Endothelial cell of umbilical vein (primary cell): ENCODE data around the gene PFN3. TPM values are rescaled to one million over a fixed set of nuclear protein-coding genes. Genes with fewer than 3 reads are reported as not detected.

ENCODE experiments used
- BruUV-seq: library from RNA; stranded (reverse); fragments of 400-500 nt; replicated peaks from 2 replicates; lab custom pipeline; 2021; lab: Mats Ljungman, UMichigan
- CTCF ChIA-PET: fragments of 300-600, 350-600 bp; sonication (Branson Sonifier 250); formaldehyde crosslinking; loops from one replicate; lab custom pipeline; 2021; ENCODE audit warnings: antibody characterized with exemption, inconsistent platforms; lab: Charles Lee
- POLR2A ChIA-PET: fragments of 300-600, 350-600 bp; sonication (Branson Sonifier 250); formaldehyde crosslinking; loops from one replicate; lab custom pipeline; 2021; ENCODE audit warnings: antibody characterized with exemption, inconsistent platforms; lab: Charles Lee
- DNase-seq: peaks from one replicate; pipeline ENCODE4 v3.0.0-alpha.2; 2011; ENCODE audit warnings: low read depth, low spot score
- FAIRE-seq: peaks from 2 replicates; lab custom pipeline; 2011; peaks lifted over from hg19 to GRCh38; lab: Jason Lieb, UNC
- H2AFZ ChIP-seq: 2 replicates; pipeline ENCODE4 v1.6.0; 2012; ENCODE audit warnings: low read depth, low read length, control low read depth, inconsistent platforms
- H3K27ac ChIP-seq: 2 replicates; pipeline ENCODE4 v1.5.1; 2011; ENCODE audit warnings: low read depth, mild to moderate bottlenecking, control low read depth, low read length, moderate library complexity; ENCODE audit not compliant: insufficient read depth
- H3K27me3 ChIP-seq, 2 experiments: 2 replicates each; pipeline versions ENCODE4 v1.6.0 to v1.6.1; 2011; ENCODE audit warnings: low read length in 2 of 2, mixed read lengths in 1 of 2; ENCODE audit not compliant: control insufficient read depth in 2 of 2, insufficient read depth in 2 of 2
- H3K36me3 ChIP-seq, 2 experiments: 2 replicates in 1 of 2; 3 replicates in 1 of 2; pipeline ENCODE4 v1.5.1; 2011; ENCODE audit warnings: low read length in 2 of 2, mild to moderate bottlenecking in 1 of 2, moderate library complexity in 1 of 2; ENCODE audit not compliant: control insufficient read depth in 2 of 2, insufficient read depth in 2 of 2; ENCODE audit errors: extremely low read depth in 1 of 2
- H3K4me1 ChIP-seq: 3 replicates; pipeline ENCODE4 v1.5.1; 2011; ENCODE audit warnings: mild to moderate bottlenecking, low read length; ENCODE audit not compliant: control insufficient read depth, insufficient read depth; ENCODE audit errors: extremely low read depth
- H3K4me2 ChIP-seq: 2 replicates; pipeline ENCODE4 v1.6.1; 2011; ENCODE audit warnings: low read length, control low read depth, mixed read lengths; ENCODE audit not compliant: insufficient read depth
- H3K4me3 ChIP-seq, 3 experiments: fragments of 200-600 bp in 1 of 3; sonication (generic), shearing (Covaris generic) in 1 of 3; replicated peaks in 1 of 3; 2 replicates each; pipeline ENCODE4 v1.5.1; 2011 to 2016; ENCODE audit warnings: control low read depth in 3 of 3, low read length in 3 of 3, mild to moderate bottlenecking in 2 of 3, inconsistent platforms in 1 of 3, low read depth in 1 of 3, moderate library complexity in 1 of 3; ENCODE audit not compliant: insufficient read depth in 1 of 3
- H3K79me2 ChIP-seq: 2 replicates; pipeline ENCODE4 v1.6.0; 2012; ENCODE audit warnings: low read length, inconsistent platforms; ENCODE audit not compliant: control insufficient read depth, insufficient read depth
- H3K9ac ChIP-seq: replicated peaks from 2 replicates; pipeline ENCODE3; 2011; ENCODE audit warnings: low read length, control low read depth; ENCODE audit not compliant: insufficient read depth; ENCODE audit errors: extremely low read depth
- H3K9me1 ChIP-seq: replicated peaks from 3 replicates; pipeline ENCODE4 v1.6.0; 2011; ENCODE audit warnings: mild to moderate bottlenecking, low read length; ENCODE audit not compliant: control insufficient read depth, insufficient read depth; ENCODE audit errors: extremely low read depth
- H3K9me3 ChIP-seq: replicated peaks from 2 replicates; pipeline ENCODE4 v1.5.1; 2012; ENCODE audit warnings: low read length, inconsistent platforms; ENCODE audit not compliant: control insufficient read depth, insufficient read depth
- H4K20me1 ChIP-seq: replicated peaks from 2 replicates; pipeline ENCODE3; 2011; ENCODE audit warnings: mild to moderate bottlenecking, low read length; ENCODE audit not compliant: control insufficient read depth, insufficient read depth; ENCODE audit errors: extremely low read depth
- EZH2 ChIP-seq: IDR thresholded peaks from 2 replicates; pipeline ENCODE4 v1.6.1; 2012; ENCODE audit warnings: borderline replicate concordance, low read depth, mild to moderate bottlenecking, moderate library complexity, low read length, inconsistent platforms; ENCODE audit not compliant: severe bottlenecking
- FOS ChIP-seq: IDR thresholded peaks from 2 replicates; pipeline ENCODE4 v1.6.1; 2011; ENCODE audit warnings: mild to moderate bottlenecking, low read length, moderate library complexity, borderline replicate concordance; ENCODE audit not compliant: insufficient read depth
- GATA2 ChIP-seq: IDR thresholded peaks from 2 replicates; pipeline ENCODE4 v1.7.0; 2011; ENCODE audit warnings: low read depth, mild to moderate bottlenecking, moderate library complexity, mixed read lengths, low read length; ENCODE audit not compliant: insufficient read length, insufficient read depth
- JUN ChIP-seq: IDR thresholded peaks from 2 replicates; pipeline ENCODE4 v1.6.1; 2011; ENCODE audit warnings: borderline replicate concordance, low read depth; ENCODE audit not compliant: insufficient read length, insufficient read depth
- MYC ChIP-seq: IDR thresholded peaks from one replicate; pipeline ENCODE4 v1.6.1; 2011; ENCODE audit warnings: mild to moderate bottlenecking, low read depth, low read length
- POLR2A ChIP-seq: IDR thresholded peaks from 2 replicates; pipeline ENCODE4 v1.6.1; 2012; ENCODE audit warnings: low read depth, mild to moderate bottlenecking, control low read depth, low read length
- POLR2AphosphoS5 ChIP-seq: IDR thresholded peaks from 2 replicates; pipeline ENCODE4 v1.6.1; 2012; ENCODE audit warnings: low read depth, mild to moderate bottlenecking, control low read depth, low read length, moderate library complexity; ENCODE audit not compliant: insufficient read depth
- dilution Hi-C: fragments of 300-500 bp; cut with MboI; formaldehyde crosslinking; loops from one replicate; pipeline ENCODE4 v1.15.0; 2019; ENCODE audit warnings: low sequenced_read_pairs; ENCODE audit not compliant: extremely low pct_ligation_motif_present
- intact Hi-C: fragments of 100-400 bp; cut with micrococcal nuclease; formaldehyde crosslinking; loops from one replicate; pipeline ENCODE4 v1.10.0; 2022
- polyA plus RNA-seq, 4 experiments: library from polyadenylated mRNA; depleted of rRNA in 3 of 4; stranded (reverse) in 3 of 4; unstranded in 1 of 4; fragments of >200 nt; gene quantifications; 2 replicates each; pipeline versions ENCODE4 v1.2.1 to v1.2.3, GENCODE V29; 2011 to 2012; ENCODE audit warnings: missing spikeins in 1 of 4
- total RNA-seq: library from RNA; stranded (reverse); gene quantifications from 2 replicates; pipeline ENCODE4 v1.2.3, GENCODE V29; 2021
- TF ChIP-seq, protein P1 (sequence below): IDR thresholded peaks from 2 replicates; pipeline ENCODE4 v1.6.1; 2011; ENCODE audit not compliant: insufficient read depth, insufficient read length
- TF ChIP-seq, protein P2 (sequence below), 2 donors: IDR thresholded peaks; 1 replicate in 1 of 2; 2 replicates in 1 of 2; pipeline ENCODE4 v1.5.1; 2011; ENCODE audit warnings: low read length in 2 of 2, mild to moderate bottlenecking in 2 of 2, moderate library complexity in 2 of 2, control low read depth in 1 of 2, inconsistent platforms in 1 of 2, low read depth in 1 of 2; ENCODE audit not compliant: insufficient read depth in 1 of 2; ENCODE audit errors: extremely low read depth in 1 of 2

PFN3 gene
- total and polyA plus RNA-seq, 2 donors (not counting 3 experiments of a cell fraction or from before 2014, with no cell fraction given): not detected

DNA sequence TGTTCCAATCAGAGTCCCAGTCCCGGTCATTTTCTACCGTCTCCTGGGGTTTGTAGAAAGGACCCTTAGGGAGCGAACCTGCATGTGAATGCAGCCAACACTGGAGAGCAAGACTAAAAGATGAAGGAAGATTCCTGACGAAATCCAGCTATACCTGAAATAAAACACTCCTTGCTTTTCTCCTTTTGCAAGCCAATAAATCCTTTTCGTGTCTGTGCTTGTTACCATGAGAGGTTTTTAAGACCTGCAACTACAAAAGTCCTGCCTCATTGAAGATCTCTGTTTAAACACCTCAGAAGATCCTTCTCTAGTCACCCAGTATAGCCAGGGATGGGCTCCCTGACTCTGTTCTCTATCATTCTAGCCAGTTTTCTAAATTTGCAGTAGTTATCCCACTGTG is 26.2 kb downstream of the PFN3 start:
- CTCF ChIA-PET: interaction anchor here (0.9 kb wide), 1 partner anchor 9 kb away, joined by 3 read pairs; no protein-coding TSS in a partner anchor
- POLR2A ChIA-PET: no interaction called here
- Histone ChIP-seq H3K36me3 (no peaks in the 10 kb centered on the region), H3K27me3 (no peaks in the 10 kb centered on the region), H3K9ac (no peak overlapping the region), H3K9me1 (no peaks in the 10 kb centered on the region), H3K27ac (no peak overlapping the region), H3K4me2 (no peak overlapping the region), H3K4me1 (peaks cover 15% of the 10 kb centered on the region), H2AFZ (no peak overlapping the region), H3K4me3 (no peak overlapping the region), H4K20me1 (no peaks in the 10 kb centered on the region), H3K9me3 (no peaks in the 10 kb centered on the region), H3K79me2 (no peaks in the 10 kb centered on the region)
- FAIRE-seq: no peak
- TF ChIP-seq, protein P1, sequence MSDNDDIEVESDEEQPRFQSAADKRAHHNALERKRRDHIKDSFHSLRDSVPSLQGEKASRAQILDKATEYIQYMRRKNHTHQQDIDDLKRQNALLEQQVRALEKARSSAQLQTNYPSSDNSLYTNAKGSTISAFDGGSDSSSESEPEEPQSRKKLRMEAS: no peak
- no peak for TF ChIP-seq POLR2A
- no peak for TF ChIP-seq MYC
- no peak for TF ChIP-seq EZH2
- DNase-seq: no peak
- intact Hi-C loops: no loop called here
- BruUV-seq: no TSS peak
- dilution Hi-C loops: no loop called here

DNA sequence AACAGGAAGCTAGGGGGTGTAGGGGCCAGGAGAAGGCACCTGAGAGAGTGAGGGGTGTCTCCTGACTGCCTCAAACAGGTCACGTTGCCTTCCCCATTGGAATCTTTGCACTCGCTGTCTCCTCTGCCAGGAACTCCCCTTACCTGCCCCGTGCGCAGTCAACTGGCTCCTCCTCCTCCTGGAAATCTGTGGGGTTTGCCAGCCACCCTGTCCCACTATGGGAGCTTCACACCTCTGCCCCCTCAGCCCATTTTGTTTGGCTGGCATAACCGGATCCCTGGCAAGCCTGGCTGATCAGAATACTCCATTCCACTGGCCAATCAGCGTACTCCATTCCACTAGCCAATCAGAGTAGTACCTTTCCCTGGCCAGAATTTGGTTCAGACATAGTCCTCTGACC is 26.7 kb downstream of the PFN3 start:
- ChIA-PET POLR2A (no interaction called here), CTCF (interaction anchor here (0.8 to 5.8 kb wide), 4 partner anchors 9 to 55 kb away, joined by 3 to 64 read pairs (median 3); no protein-coding TSS in a partner anchor)
- no peak overlapping the region for H3K4me2 ChIP-seq

More for the DNA sequence above, 26.7 kb downstream of the PFN3 start:
- Histone ChIP-seq H4K20me1 (no peaks in the 10 kb centered on the region), H3K27me3 (no peaks in the 10 kb centered on the region), H3K9ac (no peak overlapping the region), H2AFZ (no peak overlapping the region), H3K79me2 (no peaks in the 10 kb centered on the region), H3K4me3 (no peak overlapping the region), H3K27ac (no peak overlapping the region), H3K4me1 (peaks cover 15% of the 10 kb centered on the region), H3K9me3 (no peaks in the 10 kb centered on the region), H3K9me1 (no peaks in the 10 kb centered on the region), H3K36me3 (no peaks in the 10 kb centered on the region)
- no TSS peak for BruUV-seq
- TF ChIP-seq, protein P2, sequence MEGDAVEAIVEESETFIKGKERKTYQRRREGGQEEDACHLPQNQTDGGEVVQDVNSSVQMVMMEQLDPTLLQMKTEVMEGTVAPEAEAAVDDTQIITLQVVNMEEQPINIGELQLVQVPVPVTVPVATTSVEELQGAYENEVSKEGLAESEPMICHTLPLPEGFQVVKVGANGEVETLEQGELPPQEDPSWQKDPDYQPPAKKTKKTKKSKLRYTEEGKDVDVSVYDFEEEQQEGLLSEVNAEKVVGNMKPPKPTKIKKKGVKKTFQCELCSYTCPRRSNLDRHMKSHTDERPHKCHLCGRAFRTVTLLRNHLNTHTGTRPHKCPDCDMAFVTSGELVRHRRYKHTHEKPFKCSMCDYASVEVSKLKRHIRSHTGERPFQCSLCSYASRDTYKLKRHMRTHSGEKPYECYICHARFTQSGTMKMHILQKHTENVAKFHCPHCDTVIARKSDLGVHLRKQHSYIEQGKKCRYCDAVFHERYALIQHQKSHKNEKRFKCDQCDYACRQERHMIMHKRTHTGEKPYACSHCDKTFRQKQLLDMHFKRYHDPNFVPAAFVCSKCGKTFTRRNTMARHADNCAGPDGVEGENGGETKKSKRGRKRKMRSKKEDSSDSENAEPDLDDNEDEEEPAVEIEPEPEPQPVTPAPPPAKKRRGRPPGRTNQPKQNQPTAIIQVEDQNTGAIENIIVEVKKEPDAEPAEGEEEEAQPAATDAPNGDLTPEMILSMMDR (IDR thresholded peaks at IDR 0.05; ENCODE audit: extremely low read depth in 1 of 2, insufficient read depth in 1 of 2, low read depth in 1 of 2, low read length in 2 of 2): no peak
- TF ChIP-seq GATA2 (no peak), FOS (no peak), POLR2AphosphoS5 (no peak), JUN (no peak), EZH2 (no peak), MYC (no peak), POLR2A (no peak)
- TF ChIP-seq, protein P1: no peak
- intact Hi-C loops (no loop called here), dilution Hi-C loops (no loop called here)
- FAIRE-seq (no peak), DNase-seq (no peak)
